ENCODE data around the gene MAGOH. TPM values are rescaled to one million over a fixed set of nuclear protein-coding genes. Genes with fewer than 3 reads are reported as not detected.

The MAGOH gene
- total RNA-seq, 1 experiment from 2014 or later, result 48.9 TPM

DNA sequence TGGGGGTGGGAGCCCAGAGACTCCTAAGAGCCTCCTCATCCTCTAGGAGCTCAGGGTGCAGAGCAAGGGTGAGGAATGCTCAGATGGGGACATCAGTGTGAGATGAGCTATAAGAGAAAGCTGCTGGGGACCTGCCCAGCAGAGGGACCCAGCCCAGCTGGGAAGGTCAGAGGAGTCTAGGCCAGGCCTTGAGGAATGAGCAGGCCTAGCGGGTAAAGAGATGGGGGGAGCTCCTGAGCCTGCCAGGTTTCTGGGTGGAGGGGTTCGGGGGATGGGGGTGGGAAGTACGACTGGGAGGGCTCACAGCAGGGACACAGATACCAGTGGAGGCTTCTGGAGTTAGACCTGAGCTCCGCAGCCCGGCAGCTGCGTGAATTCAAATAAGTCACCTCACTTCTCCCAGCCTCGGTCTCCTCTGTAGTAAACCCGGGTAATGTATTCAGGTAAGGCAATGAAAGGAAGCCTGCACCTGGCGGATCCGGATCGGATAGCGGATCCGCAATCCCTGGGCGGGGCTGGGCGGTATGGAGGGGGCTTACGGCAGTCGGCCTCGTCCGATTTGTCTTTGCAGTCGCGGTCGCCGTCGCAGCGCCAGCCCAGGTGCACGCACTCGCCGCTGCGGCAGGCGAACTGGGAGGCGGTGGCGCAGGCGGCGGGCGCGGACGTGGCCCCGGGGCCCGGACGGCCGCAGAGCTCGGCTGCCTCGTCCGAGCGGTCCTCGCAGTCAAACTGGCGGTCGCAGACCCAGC is 38.0 kb upstream of the MAGOH start:
- intact Hi-C loops (cut with micrococcal nuclease), result no loop called here
- Histone ChIP-seq H3K36me3 (ENCODE audit: low read depth, low read length) (peaks cover 12% of the 10 kb centered on the region), H3K9me2 (replicated peaks; ENCODE audit: low read length) (no peaks in the 10 kb centered on the region), H3K27me3 (ENCODE audit: low read length) (no peaks in the 10 kb centered on the region), H3K4me3 (ENCODE audit: low read length) (no peak overlapping the region), H3F3A (ENCODE audit: low read length, unreplicated experiment) (no peaks in the 10 kb centered on the region), H3K4me2 (ENCODE audit: low read length) (no peak overlapping the region), H4K20me1 (ENCODE audit: low read length) (no peaks in the 10 kb centered on the region), H3K9me3 (ENCODE audit: low read length) (no peaks in the 10 kb centered on the region), H3K79me2 (ENCODE audit: low read length) (no peaks in the 10 kb centered on the region), H3K4me1 (ENCODE audit: insufficient read depth, low read length) (peaks cover 20% of the 10 kb centered on the region), H3K27ac (ENCODE audit: low read length) (no peak overlapping the region), H2AFZ (ENCODE audit: low read length) (no peak overlapping the region), H3K9ac (ENCODE audit: low read length) (no peak overlapping the region)
- ATAC-seq (no peak), DNase-seq (no peak)
- CTCF ChIA-PET, result interaction anchor here (0.7 kb wide), 1 partner anchor 19 kb away, joined by 9 read pairs; no protein-coding TSS in a partner anchor
- TF ChIP-seq EZH2phosphoT487 (IDR thresholded peaks at IDR 0.05; ENCODE audit: borderline replicate concordance, low read length), result no peak
- TF ChIP-seq, protein P1, sequence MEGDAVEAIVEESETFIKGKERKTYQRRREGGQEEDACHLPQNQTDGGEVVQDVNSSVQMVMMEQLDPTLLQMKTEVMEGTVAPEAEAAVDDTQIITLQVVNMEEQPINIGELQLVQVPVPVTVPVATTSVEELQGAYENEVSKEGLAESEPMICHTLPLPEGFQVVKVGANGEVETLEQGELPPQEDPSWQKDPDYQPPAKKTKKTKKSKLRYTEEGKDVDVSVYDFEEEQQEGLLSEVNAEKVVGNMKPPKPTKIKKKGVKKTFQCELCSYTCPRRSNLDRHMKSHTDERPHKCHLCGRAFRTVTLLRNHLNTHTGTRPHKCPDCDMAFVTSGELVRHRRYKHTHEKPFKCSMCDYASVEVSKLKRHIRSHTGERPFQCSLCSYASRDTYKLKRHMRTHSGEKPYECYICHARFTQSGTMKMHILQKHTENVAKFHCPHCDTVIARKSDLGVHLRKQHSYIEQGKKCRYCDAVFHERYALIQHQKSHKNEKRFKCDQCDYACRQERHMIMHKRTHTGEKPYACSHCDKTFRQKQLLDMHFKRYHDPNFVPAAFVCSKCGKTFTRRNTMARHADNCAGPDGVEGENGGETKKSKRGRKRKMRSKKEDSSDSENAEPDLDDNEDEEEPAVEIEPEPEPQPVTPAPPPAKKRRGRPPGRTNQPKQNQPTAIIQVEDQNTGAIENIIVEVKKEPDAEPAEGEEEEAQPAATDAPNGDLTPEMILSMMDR (conservative IDR thresholded peaks at IDR 0.05; ENCODE audit: low read depth, low read length), result no peak
- no peak for TF ChIP-seq EZH2 (IDR thresholded peaks at IDR 0.05; ENCODE audit: low read length, unreplicated experiment)
- no TSS peak for BruUV-seq (replicated peaks)
- POLR2A ChIA-PET (ENCODE audit: unreplicated experiment), result no interaction called here

DNA sequence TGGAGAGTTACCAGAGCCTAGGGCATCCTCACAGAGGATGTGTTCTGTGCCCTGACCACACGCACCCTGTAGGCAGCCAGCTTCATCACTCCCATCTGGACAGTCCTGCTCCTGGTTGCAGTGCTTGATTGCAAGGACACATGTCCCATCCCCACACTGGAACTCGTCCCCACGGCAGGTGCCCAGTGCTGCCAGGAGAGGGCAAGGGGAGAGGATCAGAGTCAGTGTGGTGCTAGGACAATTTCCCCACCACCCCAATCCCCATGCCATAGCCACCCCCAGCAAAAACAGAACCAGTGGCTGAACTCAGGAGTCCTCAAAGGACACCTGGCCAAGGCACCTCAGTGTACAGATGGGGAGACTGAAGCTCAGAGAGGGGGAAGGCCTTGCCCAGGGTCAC is 37.2 kb upstream of the MAGOH start:
- Histone ChIP-seq H3K79me2 (ENCODE audit: low read length) (no peaks in the 10 kb centered on the region), H3K4me2 (ENCODE audit: low read length) (no peak overlapping the region), H3K36me3 (ENCODE audit: low read depth, low read length) (peaks cover 12% of the 10 kb centered on the region), H3K27ac (ENCODE audit: low read length) (no peak overlapping the region), H3K9me3 (ENCODE audit: low read length) (no peaks in the 10 kb centered on the region), H2AFZ (ENCODE audit: low read length) (no peak overlapping the region), H3K27me3 (ENCODE audit: low read length) (no peaks in the 10 kb centered on the region), H3F3A (ENCODE audit: low read length, unreplicated experiment) (no peaks in the 10 kb centered on the region), H3K9me2 (replicated peaks; ENCODE audit: low read length) (no peaks in the 10 kb centered on the region), H3K4me3 (ENCODE audit: low read length) (no peak overlapping the region), H4K20me1 (ENCODE audit: low read length) (no peaks in the 10 kb centered on the region), H3K4me1 (ENCODE audit: insufficient read depth, low read length) (peaks cover 20% of the 10 kb centered on the region), H3K9ac (ENCODE audit: low read length) (no peak overlapping the region)
- no TSS peak for BruUV-seq (replicated peaks)
- ATAC-seq (no peak), DNase-seq (no peak)
- TF ChIP-seq EZH2 (IDR thresholded peaks at IDR 0.05; ENCODE audit: low read length, unreplicated experiment), result no peak
- TF ChIP-seq, protein P1 (conservative IDR thresholded peaks at IDR 0.05; ENCODE audit: low read depth, low read length), result no peak
- no peak for TF ChIP-seq EZH2phosphoT487 (IDR thresholded peaks at IDR 0.05; ENCODE audit: borderline replicate concordance, low read length)
- ChIA-PET POLR2A (ENCODE audit: unreplicated experiment) (no interaction called here), CTCF (interaction anchor here (0.7 kb wide), 1 partner anchor 18 kb away, joined by 9 read pairs; no protein-coding TSS in a partner anchor)
- intact Hi-C loops (cut with micrococcal nuclease), result no loop called here

DNA sequence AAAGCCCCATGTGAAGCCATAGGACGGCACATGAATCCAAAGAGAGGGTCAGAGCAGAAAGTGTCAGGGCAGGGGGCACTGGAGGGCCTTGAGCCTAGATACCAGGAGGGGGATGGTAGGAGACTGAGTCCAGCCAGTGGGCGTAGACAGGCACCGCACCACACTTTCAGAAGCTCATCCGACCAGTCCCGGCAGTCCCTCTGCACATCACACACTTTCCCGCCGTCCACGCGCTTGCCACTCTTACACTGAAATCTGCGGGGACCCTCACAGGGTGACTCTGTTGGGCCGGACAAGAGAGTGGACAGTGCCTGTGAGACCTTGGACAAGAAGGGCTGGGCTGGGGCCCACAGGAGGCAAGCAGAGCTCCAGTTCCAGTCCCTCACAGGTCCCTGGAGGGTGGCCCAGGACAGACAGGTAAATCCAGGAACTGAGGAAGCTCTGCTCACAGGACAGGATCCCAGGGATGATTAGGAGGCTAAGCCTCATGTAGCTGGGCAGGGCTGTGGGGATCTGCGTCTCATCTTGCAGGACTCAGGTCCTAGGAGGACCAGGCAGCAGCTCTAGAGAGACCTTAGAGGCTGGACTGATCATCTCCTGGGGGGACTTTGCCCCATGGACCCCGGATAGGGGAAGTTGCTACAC is 36.3 kb upstream of the MAGOH start:
- Histone ChIP-seq H3K4me2 (ENCODE audit: low read length) (no peak overlapping the region), H4K20me1 (ENCODE audit: low read length) (no peaks in the 10 kb centered on the region), H3K79me2 (ENCODE audit: low read length) (no peaks in the 10 kb centered on the region), H2AFZ (ENCODE audit: low read length) (no peak overlapping the region), H3K9me3 (ENCODE audit: low read length) (no peaks in the 10 kb centered on the region), H3K36me3 (ENCODE audit: low read depth, low read length) (peaks cover 19% of the 10 kb centered on the region), H3K9me2 (replicated peaks; ENCODE audit: low read length) (no peaks in the 10 kb centered on the region), H3F3A (ENCODE audit: low read length, unreplicated experiment) (no peaks in the 10 kb centered on the region), H3K27ac (ENCODE audit: low read length) (no peak overlapping the region), H3K4me1 (ENCODE audit: insufficient read depth, low read length) (peaks cover 20% of the 10 kb centered on the region), H3K4me3 (ENCODE audit: low read length) (no peak overlapping the region), H3K9ac (ENCODE audit: low read length) (no peak overlapping the region), H3K27me3 (ENCODE audit: low read length) (no peaks in the 10 kb centered on the region)
- DNase-seq (no peak), ATAC-seq (no peak)
- TF ChIP-seq EZH2 (IDR thresholded peaks at IDR 0.05; ENCODE audit: low read length, unreplicated experiment) (no peak), EZH2phosphoT487 (IDR thresholded peaks at IDR 0.05; ENCODE audit: borderline replicate concordance, low read length) (no peak)
- TF ChIP-seq, protein P1 (conservative IDR thresholded peaks at IDR 0.05; ENCODE audit: low read depth, low read length), result no peak
- intact Hi-C loops (cut with micrococcal nuclease), result no loop called here
- no TSS peak for BruUV-seq (replicated peaks)
- POLR2A ChIA-PET (ENCODE audit: unreplicated experiment), result no interaction called here
- CTCF ChIA-PET, result no interaction called here

Measured in PC-3 (cell line).